ENCODE data around the gene NPM1.

The NPM1 gene

GRCh38 chr5:171451421-171451820 is 63.8 kb downstream of the NPM1 start:
- H3K4me3 Mint-ChIP-seq, result peak overlapping the region; percentile 63
- peaks cover 36% of the 10 kb centered on the region for H3K27me3 Mint-ChIP-seq
- H3K9me3 Mint-ChIP-seq, result no peaks in the 10 kb centered on the region
- H3K4me1 Mint-ChIP-seq, result peaks cover 3% of the 10 kb centered on the region
- DNase-seq (ENCODE audit: low spot score in 2 of 2) (no peak), ATAC-seq (ENCODE audit: low read depth) (no peak)
- H3K36me3 Mint-ChIP-seq, result no peaks in the 10 kb centered on the region
- H3K27ac Mint-ChIP-seq, result no peak overlapping the region

- ATAC-seq (ENCODE audit: low read depth), result no peak
- H3K4me1 Mint-ChIP-seq, result peaks cover 3% of the 10 kb centered on the region
- H3K27ac Mint-ChIP-seq, result no peak overlapping the region
- H3K36me3 Mint-ChIP-seq, result no peaks in the 10 kb centered on the region
- H3K9me3 Mint-ChIP-seq, result peaks cover 3% of the 10 kb centered on the region
- no peak overlapping the region for H3K4me3 Mint-ChIP-seq
- no peak for DNase-seq (ENCODE audit: low spot score in 2 of 2)
- peaks cover 32% of the 10 kb centered on the region for H3K27me3 Mint-ChIP-seq
Measured at GRCh38 chr5:171453056-171453725, 65.5 kb downstream of the NPM1 start.

GRCh38 chr5:171453988-171454387 is 66.3 kb downstream of the NPM1 start:
- Mint-ChIP-seq H3K9me3 (peaks cover 3% of the 10 kb centered on the region), H3K4me3 (no peak overlapping the region), H3K27me3 (peaks cover 27% of the 10 kb centered on the region), H3K27ac (no peak overlapping the region), H3K4me1 (peaks cover 3% of the 10 kb centered on the region), H3K36me3 (no peaks in the 10 kb centered on the region)
- ATAC-seq (ENCODE audit: low read depth), result no peak
- no peak for DNase-seq (ENCODE audit: low spot score in 2 of 2)

- no peak for ATAC-seq (ENCODE audit: low read depth)
- Mint-ChIP-seq H3K4me3 (no peak overlapping the region), H3K4me1 (peaks cover 3% of the 10 kb centered on the region), H3K36me3 (no peaks in the 10 kb centered on the region), H3K27ac (no peak overlapping the region), H3K9me3 (peaks cover 3% of the 10 kb centered on the region), H3K27me3 (peaks cover 28% of the 10 kb centered on the region)
- no peak for DNase-seq (ENCODE audit: low spot score in 2 of 2)
Measured at GRCh38 chr5:171454549-171454948, 66.9 kb downstream of the NPM1 start.

- peaks cover 3% of the 10 kb centered on the region for H3K4me1 Mint-ChIP-seq
- no peak for DNase-seq (ENCODE audit: low spot score in 2 of 2)
- H3K27me3 Mint-ChIP-seq, result peaks cover 26% of the 10 kb centered on the region
- no peaks in the 10 kb centered on the region for H3K36me3 Mint-ChIP-seq
- H3K4me3 Mint-ChIP-seq, result no peak overlapping the region
- no peak for ATAC-seq (ENCODE audit: low read depth)
- peaks cover 3% of the 10 kb centered on the region for H3K9me3 Mint-ChIP-seq
- H3K27ac Mint-ChIP-seq, result no peak overlapping the region
Measured at GRCh38 chr5:171455522-171455921, 67.9 kb downstream of the NPM1 start.

- DNase-seq (ENCODE audit: low spot score in 2 of 2), result no peak
- Mint-ChIP-seq H3K4me3 (no peak overlapping the region), H3K36me3 (no peaks in the 10 kb centered on the region), H3K27ac (no peak overlapping the region), H3K27me3 (peaks cover 18% of the 10 kb centered on the region), H3K9me3 (peaks cover 3% of the 10 kb centered on the region), H3K4me1 (no peaks in the 10 kb centered on the region)
- ATAC-seq (ENCODE audit: low read depth), result no peak
Measured at GRCh38 chr5:171457208-171457981, 69.7 kb downstream of the NPM1 start.

GRCh38 chr5:171459839-171460238 is 72.2 kb downstream of the NPM1 start:
- no peak for DNase-seq (ENCODE audit: low spot score in 2 of 2)
- Mint-ChIP-seq H3K36me3 (no peaks in the 10 kb centered on the region), H3K4me3 (no peak overlapping the region), H3K4me1 (no peaks in the 10 kb centered on the region), H3K27me3 (peaks cover 17% of the 10 kb centered on the region), H3K9me3 (peaks cover 3% of the 10 kb centered on the region), H3K27ac (no peak overlapping the region)
- no peak for ATAC-seq (ENCODE audit: low read depth)
